GM18517 (cell line): ENCODE data around the gene PPIB.

Experiments used
- ATAC-seq: cut with Tn5 transposase; IDR thresholded peaks from one replicate; pipeline ENCODE4 v1.9.1; 2021; ENCODE audit warnings: mild to moderate bottlenecking, moderate library complexity; ENCODE audit not compliant: unreplicated experiment

The PPIB gene

DNA sequence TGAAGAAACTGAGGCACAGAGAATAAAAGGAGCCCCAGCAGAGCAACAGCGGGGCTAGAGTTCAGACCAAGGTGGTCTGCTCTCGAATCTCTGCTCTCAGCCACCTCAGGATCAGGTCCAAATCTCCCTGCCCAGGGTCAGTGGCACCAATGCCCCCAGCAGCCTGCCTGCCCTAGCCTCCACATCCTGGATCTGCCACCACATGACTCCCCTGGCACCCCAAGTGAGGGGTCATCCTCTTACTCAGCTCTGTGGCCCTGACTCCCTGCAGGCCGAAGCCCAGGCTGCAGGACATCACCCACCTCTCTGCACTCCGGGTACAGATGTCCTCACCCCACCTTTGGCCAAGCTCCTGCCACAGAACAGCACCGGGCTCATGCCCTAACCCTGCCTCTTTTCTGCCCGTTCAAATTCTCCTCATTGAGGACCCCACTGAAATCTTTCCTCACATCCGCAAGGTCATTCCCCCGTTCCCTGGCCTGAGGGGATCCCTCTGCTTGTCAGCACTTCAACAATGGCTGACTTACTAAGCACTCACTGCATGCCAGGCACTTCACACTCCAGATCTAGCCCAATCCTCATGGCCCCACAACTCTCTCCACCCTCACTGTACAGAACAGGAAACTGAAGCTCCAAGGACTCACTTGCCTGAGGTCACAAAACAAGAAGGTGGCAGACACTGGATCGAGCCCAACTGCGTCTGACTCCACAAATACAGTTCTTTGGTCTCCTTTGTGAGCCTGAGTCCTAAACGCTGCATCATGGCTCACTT, 4.3 kb downstream of the PPIB start:
- ATAC-seq = no peak

DNA sequence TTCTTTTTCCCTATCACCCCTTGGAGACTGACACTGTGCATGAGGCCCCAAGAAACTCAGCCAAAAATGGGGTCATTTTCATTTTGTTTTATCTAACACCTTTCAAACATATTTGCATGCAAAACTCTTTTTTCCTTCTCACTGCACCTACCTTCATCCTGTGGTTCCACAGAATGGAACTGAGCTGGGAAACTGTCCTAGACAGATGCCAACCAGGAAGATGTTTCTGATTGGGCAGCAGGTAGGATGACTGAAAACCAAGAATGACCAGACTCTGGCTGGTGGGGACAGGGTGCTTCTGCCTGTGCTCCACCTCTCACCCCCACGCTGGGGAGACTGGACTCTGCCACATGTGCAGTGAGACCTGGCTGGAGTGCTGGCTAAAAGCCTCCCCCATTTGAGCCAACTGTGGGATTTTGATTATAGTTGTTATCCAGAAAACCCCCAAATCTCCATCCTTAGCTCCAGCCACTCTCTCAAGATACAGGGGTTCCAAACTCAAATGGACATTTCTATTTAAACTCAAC, 5.2 kb downstream of the PPIB start:
- ATAC-seq = no peak

DNA sequence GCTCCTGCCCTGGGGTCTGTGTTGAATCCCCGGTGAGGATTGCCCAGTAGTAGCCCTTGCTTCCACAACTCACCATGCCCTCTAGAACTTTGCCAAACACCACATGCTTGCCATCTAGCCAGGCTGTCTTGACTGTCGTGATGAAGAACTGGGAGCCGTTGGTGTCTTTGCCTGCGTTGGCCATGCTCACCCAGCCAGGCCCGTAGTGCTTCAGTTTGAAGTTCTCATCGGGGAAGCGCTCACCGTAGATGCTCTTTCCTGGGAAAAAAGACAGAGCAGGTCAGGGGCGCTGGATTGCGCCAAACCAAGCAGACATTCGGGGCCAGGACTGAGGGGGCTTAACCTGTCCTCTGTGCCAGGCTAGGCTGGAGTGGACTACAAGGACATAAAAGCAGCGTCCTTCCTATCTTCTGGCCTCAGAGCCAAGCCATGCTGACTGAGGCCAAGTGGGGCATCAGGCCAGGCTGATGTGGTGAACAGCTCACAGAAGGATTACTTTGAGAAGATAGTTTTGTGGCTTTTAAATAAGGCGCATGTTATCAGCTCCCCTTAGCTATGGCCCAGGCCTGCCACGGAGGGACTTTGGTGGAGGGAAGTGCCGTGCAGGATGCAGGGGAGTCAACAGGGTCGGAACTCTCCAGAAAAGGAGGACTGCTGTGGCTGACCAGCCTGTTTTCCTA, 6.0 kb downstream of the PPIB start:
- no peak for ATAC-seq

DNA sequence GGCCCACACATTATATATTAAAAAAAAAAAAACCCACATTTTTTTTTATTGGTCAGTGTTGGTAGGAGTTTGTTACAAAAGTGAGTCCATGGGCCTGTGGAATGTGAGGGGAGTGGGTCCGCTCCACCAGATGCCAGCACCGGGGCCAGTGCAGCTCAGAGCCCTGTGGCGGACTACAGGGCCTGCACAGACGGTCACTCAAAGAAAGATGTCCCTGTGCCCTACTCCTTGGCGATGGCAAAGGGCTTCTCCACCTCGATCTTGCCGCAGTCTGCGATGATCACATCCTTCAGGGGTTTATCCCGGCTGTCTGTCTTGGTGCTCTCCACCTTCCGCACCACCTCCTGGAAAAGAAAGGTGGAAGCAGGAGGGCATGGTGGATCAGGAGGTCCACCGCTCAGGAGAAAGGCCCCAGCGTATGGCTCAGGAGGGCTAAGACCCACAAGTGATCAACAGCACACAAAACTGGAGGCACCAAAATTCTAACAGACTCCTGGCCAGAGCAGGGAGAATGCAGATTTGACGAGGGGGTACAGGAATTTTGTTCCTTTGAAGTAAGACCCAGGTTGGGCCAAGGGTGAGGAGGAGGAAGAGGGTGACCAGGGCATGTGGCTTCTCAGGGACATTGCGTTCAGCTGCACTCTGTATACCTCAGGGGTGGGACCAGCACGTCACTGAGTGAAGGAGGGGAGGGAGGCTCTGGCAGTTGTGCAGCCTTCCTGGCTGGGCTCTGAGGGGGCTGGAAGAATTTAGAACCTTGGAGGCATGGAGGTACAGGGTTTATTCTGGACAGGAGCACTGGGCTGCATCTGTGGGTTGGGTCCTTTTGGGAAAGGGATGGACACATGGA, 6.8 kb downstream of the PPIB start:
- ATAC-seq = no peak

DNA sequence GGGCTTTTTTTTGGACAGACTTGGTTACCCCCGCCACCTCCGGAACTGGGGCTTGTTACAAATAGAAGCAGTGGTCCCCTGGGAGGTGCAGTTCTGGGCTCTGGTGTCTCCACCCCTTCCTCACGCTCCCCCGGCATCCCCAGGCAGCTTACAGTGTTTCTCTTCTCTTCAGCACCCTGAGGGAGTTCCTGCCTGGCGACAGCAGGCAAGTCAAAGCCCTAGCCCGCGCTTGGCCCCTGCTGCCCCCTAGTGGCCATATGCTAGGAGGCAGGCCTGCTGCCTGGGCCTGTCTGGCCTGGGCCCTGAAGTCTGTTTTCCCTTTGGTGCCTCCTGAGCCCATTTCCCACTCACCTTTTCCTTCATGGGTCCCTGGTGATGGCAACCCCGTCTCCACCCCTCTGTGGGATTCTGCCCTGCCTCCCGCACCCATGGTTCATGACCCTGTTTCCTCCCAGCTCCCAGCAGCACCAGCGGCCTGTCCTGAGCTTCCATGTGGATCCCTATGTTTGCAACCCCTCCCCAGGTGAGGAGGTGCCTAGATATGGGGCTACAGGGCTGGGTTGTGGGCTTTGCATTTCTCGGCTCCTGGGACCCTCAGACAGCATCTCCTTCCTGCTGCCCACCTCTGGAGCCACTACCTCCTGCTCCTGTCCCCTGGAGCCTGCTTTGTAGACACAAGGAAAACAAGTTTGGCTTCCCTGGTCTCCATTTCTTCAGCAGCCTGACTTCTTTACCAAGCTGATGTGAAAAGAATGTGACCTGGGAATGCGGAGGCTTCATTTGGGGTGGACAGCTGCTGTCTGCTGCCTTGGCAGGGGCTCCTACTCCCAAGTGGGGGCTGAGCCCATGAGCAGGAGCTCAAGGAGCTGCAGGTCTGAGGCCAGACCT, 9.1 kb downstream of the PPIB start:
- peak; percentile 49 for ATAC-seq

DNA sequence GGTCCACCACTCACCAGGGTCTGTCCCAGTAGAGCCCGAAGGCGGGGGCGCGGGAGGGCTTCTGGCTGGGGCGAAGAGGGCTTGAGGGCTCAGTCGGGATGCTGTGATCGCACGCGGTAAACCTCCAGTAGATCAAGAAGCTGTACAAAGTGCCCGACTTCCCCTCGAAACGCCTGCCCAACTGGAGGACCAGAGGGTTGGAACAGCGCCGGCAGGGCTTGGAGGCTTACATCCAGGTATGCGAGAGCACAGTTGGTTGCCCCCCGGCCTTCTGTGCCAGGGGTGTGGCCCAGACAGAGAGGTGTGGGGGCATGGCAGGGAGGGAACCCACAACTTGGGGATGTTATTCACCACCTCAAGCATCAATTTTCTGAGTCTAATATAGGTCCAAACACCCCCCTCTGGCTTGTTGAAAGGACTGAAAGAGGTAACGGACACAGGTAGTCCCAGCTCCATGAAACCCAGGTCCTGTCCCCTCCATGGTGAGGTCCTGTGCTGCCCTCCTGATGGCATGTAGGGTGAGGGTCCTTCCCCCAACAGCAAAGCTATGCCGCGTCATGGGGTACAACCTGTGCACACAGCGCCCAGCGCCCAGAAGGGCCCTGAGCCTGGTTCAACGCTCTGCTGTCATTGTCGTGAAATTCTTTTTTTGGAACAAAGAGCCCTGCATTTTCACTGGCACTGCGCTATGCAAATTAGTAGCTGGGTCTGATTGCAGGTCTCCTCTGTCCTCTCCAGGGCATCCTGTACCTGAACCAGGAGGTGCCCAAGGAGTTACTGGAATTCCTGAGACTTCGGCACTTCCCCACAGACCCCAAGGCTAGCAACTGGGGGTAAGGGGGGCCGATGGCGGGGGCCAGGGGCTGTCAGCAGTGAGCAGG, 10.1 kb downstream of the PPIB start:
- ATAC-seq = peak; percentile 10

DNA sequence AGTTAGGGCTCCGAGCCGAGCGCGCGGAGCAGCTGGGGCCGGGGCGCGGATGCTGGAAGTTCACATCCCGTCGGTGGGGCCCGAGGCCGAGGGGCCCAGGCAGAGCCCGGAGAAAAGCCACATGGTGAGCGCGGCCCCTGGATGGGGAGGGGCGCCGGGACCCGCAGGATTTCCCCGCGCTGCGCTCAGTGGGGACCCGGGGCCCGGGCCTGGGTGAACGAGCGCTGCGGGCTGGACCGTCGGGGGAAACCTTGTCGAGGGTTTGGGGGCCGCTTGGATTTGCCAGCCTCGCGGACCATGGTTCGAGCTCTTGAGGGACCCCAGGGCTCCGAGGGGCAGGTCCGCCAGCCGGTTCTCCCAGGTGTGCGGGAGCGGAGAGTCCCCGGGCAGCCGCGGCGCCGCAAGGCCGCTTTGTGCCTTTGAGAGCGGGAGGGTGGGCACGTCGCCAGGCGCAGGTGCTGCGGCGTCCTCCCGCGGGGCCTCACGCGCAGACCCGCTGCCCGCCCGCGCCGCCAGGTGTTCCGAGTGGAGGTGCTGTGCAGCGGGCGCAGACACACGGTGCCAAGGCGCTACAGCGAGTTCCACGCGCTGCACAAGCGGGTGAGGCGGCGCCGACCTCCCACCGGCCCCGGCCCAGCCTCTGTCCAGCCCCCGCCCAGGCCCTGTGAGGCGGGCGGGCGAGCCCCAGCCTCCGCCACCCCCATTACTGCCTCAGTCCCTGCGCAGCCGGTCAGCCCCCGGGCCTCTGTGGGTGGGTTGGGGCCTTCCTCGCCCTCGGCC, 10.9 kb downstream of the PPIB start, which contains the start of gene SNX22:
Gene SNX22, plus strand, starts transcription at position 5 of the 780 bp plus-strand sequence. Its CDS starts 45 bp downstream, at position 50.
- ATAC-seq = peak; percentile 6

DNA sequence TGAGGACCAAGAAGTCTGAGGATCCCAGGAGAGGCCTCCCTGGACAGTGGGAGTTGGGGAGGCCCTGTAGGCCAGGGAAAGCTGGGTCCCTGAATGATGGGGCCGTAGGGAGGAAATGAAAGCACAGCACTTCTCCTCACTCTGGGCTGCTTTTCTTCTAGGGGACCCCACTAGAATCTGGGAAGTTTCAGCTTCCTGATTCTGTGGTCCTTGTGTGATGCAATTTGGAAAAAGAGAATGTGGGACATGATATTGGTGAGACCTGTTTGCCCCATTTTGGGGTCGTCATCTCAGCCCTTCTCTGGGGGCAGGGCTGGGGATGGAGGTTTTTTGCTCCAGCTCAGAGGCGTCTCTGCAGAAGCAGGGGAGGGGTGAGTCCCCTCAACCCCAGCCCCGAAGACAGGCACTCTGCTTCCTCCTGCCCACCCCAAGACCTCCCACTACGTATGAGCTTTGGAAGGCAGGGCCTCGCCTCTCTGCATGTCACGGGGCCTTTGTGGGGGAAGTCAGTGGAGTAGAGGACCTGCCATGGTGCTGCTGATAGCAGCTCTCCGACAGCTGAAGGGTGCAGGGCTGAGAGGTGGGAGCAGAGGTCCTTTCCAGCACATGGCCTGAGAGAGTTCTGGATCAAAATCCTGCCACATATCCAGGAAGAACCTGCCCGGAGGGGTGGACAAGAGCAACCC, 12.8 kb downstream of the PPIB start:
- ATAC-seq = no peak

DNA sequence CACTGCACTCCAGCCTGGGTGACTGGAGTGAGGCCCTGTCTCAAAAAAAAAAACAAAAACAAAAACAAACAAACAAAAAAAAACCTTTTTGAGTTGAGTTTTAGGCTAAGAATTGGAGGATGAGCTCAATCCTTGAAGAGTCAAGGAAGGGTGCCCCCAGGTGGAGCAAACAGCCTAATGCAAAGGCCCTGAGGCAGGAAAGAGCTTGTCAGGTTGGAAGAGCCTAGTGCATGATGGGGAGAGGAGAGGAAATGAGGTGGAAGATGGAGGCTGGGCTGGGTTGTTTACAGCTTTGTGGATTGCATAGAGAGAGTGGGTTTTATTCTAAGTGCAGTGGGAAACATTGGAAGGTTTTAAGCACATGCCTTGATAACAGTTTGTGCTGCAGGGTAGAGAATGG, 13.4 kb downstream of the PPIB start:
- no peak for ATAC-seq

DNA sequence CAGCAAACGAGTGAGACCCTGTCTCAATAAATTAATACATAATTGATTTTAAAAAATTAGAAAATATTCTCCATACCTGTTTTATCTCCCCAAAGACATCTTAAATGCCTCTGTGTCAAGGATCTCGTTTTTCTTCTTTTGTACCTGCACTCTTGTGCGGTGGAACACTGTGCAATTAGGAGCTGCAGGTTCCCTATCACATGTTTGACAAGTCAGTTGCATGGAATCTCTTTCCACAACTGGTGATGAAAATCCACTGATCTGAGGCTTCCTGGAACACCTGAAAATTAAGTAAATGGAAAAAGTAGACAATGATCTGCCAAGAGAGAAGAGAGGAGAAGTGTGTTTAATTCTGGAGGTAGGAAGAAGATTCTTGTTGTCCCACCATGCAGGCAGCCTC, 14.2 kb downstream of the PPIB start:
- no peak for ATAC-seq

DNA sequence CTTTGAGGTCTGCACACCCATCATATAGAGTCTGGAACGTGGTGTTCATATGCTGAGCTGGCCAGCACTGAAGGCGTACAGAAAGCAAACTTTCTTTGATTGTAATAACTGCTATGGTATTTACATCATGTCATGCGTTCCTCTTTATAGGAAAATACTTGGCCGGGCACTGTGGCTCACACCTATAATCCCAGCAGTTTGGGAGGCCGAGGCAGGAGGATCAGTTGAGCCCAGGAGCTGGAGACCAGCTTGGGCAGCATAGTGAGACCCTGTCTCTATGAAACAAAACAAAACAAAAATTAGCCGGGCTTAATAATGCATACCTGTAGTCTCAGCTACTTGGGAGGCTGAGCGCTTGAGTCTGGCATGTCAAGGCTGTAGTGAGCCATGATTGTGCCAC, 14.7 kb downstream of the PPIB start:
- ATAC-seq = no peak

DNA sequence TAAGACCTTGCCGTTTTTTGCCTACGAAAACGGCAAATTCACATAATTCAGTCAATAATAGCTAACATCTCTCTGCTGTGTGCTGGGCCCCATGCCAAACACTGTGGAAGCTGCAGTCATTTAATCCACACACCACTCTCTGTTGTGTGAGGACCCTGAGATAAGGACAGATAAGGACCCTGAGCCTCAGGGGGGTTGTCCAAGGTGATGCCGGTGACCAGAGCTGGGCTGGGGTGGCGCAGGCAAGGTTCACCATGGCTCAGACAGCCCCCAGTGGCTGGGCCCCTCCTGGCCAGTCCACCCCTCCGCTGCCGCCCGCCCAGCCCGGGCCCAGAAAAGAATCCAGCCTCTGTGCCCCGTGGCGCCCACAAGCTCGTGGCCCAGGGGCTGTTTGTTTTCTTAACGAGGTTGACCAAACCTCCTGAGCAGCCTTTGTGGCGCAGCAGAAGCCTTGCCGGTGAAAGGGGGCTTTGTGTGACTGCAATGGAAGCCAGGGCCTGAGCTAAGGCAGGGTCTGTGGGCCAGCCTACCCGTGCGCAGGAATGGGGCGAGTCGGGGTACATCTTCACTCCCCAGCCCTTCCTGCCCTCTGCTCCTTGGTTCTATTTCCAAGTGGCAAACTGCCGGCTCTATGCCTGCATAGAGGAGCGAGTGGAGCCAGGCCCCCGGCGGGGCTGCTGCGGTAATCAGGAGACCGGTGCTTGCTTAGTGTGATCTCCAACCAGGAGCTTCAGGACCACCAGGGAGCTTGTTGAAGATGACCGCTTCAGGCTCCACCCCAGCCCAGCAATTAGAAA, 15.7 kb downstream of the PPIB start:
- ATAC-seq = no peak

DNA sequence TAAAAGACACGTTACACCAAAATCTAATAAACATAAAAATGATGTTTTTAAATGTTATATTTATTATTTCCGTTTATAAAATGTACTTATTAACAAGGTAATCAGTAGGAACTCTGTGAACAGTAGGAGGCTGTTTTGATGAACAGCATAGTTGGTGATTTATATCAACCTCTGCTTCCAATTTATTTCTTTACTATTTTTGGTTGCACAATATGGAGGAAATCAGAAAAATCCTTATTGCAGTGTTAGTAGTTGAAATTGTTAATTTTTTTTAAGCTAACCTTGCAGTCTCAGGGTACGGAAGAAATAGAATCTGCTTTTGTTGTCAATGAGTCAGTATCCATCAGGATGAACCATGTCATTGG, 16.3 kb downstream of the PPIB start:
- no peak for ATAC-seq

DNA sequence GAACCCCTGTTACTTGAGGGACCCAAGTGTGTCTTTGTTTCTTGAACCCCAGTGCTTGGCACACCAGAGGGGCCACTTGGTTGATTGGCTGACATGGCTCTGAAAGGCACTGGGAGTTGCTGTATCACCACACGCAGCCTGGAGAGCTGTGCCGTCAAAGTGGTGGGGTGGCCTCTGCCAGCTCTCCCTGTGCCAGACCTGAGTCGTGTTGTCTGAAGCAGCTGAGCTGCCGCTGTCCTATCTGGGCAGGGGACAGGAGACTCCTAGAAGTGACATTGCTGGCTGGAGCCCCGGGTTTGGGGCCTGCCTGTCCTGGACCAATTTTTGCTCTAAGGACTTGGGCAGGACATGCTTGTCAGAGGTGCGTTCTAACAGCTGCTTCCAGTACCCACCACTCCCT, 16.8 kb downstream of the PPIB start:
- no peak for ATAC-seq

DNA sequence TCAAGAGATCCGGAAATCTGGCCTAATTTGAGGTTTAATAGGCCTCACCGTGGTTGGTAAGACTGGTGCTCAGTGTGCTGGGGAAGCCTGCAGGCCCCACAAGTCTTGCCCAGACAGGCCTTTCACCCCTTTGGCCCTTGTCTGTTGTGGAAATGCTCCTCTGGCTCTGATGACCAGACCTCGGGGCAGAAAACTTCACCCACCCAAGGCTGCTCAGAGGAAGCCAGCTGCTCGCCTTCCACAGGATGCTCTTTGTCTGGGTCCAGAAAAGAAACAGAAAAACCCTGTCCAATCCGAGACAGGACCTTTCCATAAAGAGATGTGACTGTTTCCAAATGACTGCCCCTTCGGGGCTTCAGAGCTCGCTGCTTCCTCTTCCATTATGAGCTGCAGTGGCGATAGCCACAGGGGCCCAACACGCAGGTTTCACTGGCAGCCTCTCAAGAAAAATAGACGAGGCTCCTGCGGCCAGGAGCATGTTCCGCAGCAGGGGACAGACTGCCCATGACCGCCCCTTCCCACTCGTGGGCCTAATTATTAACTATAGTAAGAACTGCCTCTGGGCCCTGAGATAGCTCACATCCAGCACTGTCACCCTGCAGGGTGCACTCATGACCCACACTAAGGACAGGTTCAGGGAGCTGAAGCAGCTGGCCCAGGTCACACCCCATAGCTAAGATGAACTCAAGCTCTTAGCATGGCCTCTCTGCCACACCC, 18.1 kb downstream of the PPIB start:
- peak; percentile 59 for ATAC-seq

DNA sequence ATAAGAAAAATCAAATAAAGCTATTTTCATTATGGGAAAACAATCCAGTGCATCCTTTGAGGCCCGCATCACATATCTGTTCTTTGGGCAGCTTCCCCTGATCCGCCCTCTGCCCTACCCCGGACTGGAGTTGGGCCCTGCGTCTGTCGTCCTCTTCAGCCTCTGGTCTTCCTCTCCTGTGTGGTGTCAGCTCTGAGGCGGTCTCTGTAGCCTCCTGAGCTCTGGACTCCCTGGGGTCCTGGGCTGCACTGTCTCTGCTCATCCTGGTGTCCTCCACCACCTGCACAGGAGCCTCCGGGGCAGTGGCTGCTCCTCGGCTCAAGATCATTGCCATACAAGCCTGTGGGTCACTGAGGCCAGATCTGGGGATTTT, 18.6 kb downstream of the PPIB start:
- no peak for ATAC-seq

DNA sequence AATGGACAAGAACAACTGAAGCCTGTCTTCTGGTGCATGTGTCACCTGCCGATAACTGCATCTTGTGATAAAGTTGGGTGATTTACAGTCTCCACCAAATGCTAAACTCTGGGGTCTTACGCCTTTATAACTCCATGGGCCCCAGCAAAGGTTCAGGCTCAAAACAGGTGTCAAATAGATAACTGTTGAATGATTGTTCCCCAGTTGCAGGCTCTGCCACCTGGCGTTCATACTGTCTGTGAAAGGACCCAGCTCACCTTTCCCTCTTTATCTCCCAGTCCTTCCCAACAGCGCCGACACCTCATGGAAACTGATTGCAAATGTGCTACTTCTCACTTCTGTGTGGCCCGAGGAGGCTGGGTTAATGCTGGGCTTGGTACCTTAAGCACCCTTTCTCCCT, 19.5 kb downstream of the PPIB start:
- ATAC-seq = no peak
